ENCODE measurements around the gene SEMA4G. TPM values are rescaled to one million over a fixed set of nuclear protein-coding genes. Genes with fewer than 3 reads are reported as not detected.

The SEMA4G gene
- total and polyA plus RNA-seq, 2 of the 13 experiments (the other 11 are each of a cell fraction or from before 2014, with no cell fraction given), result 46.2 to 207 TPM

- no peak for TF ChIP-seq ZNF569 (CRISPR knock-in tag; IDR thresholded peaks at IDR 0.05; ENCODE audit: borderline replicate concordance)
- TF ChIP-seq SUZ12 (IDR thresholded peaks at IDR 0.05; ENCODE audit: low read depth, low read length), result no peak
- no peak for TF ChIP-seq ZNF674 (CRISPR knock-in tag; IDR thresholded peaks at IDR 0.05; ENCODE audit: low read depth)
- no peak for TF ChIP-seq TRIM24 (CRISPR knock-in tag; IDR thresholded peaks at IDR 0.05)
- no peak for TF ChIP-seq ZMYM4 (CRISPR knock-in tag; IDR thresholded peaks at IDR 0.05)
- no peak for TF ChIP-seq ZNF775 (CRISPR knock-in tag; IDR thresholded peaks at IDR 0.05; ENCODE audit: borderline replicate concordance)
- no peak for TF ChIP-seq BCLAF1 (IDR thresholded peaks at IDR 0.05)
- no peak for TF ChIP-seq CSRNP2 (CRISPR knock-in tag; conservative IDR thresholded peaks at IDR 0.05; ENCODE audit: low read depth)
- no peak for TF ChIP-seq NRL (CRISPR knock-in tag; IDR thresholded peaks at IDR 0.05; ENCODE audit: borderline replicate concordance)
- no peak for TF ChIP-seq ZBTB42 (CRISPR knock-in tag; IDR thresholded peaks at IDR 0.05)
- TF ChIP-seq TOPORS (CRISPR knock-in tag; IDR thresholded peaks at IDR 0.05), result no peak
- no peak for TF ChIP-seq KLF9 (CRISPR knock-in tag; IDR thresholded peaks at IDR 0.05; ENCODE audit: low read depth)
- TF ChIP-seq HNF4G (IDR thresholded peaks at IDR 0.05; ENCODE audit: borderline replicate concordance, low read depth, low read length), result no peak
- TF ChIP-seq HNF4G (CRISPR knock-in tag; IDR thresholded peaks at IDR 0.05; ENCODE audit: borderline replicate concordance, low read depth), result no peak
- no peak for TF ChIP-seq MNT (IDR thresholded peaks at IDR 0.05)
- TF ChIP-seq ZBTB37 (CRISPR knock-in tag; IDR thresholded peaks at IDR 0.05), result peak; percentile 63; the same call in 1 of the 2 replicates
- peak; percentile 54; the same call in 1 of the 2 replicates for TF ChIP-seq ZNF687 (CRISPR knock-in tag; IDR thresholded peaks at IDR 0.05)
Observed at GRCh38 chr10:101000127-101000914, 31.0 kb downstream of the SEMA4G start (continued).
